Mesodermal cell (in vitro differentiated cells): ENCODE data around the gene DAAM1.

ENCODE experiments used
- H3K27ac ChIP-seq: 2 replicates; pipeline ENCODE4 v1.7.0; 2013; ENCODE audit warnings: mild to moderate bottlenecking, low read depth, low read length, moderate library complexity; ENCODE audit not compliant: severe bottlenecking
- H3K36me3 ChIP-seq: 2 replicates; pipeline ENCODE4 v1.7.1; 2013; ENCODE audit warnings: mild to moderate bottlenecking, low read length, moderate library complexity; ENCODE audit not compliant: control insufficient read depth, insufficient read depth
- H3K4me1 ChIP-seq: one replicate; pipeline ENCODE4 v1.7.1; 2013; ENCODE audit warnings: mild to moderate bottlenecking, low read length; ENCODE audit not compliant: insufficient read depth, control insufficient read depth, poor library complexity, severe bottlenecking
- H3K4me3 ChIP-seq: 2 replicates; pipeline ENCODE4 v1.7.0; 2013; ENCODE audit warnings: low read length, control low read depth, mild to moderate bottlenecking; ENCODE audit not compliant: insufficient read depth, poor library complexity, severe bottlenecking; ENCODE audit errors: extremely low read depth
- H3K9me3 ChIP-seq: 2 replicates; pipeline ENCODE4 v1.7.1; 2013; ENCODE audit warnings: mild to moderate bottlenecking, low read length, moderate library complexity; ENCODE audit not compliant: control insufficient read depth
- WGBS, 2 experiments: methylation state at CpG; one replicate each; pipeline ENCODE4 v1.1.5; 2013; ENCODE audit warnings: missing lambda C conversion rate in 2 of 2; ENCODE audit not compliant: insufficient coverage in 2 of 2; 5-methylcytosine and 5-hydroxymethylcytosine counted together

The DAAM1 gene

DNA sequence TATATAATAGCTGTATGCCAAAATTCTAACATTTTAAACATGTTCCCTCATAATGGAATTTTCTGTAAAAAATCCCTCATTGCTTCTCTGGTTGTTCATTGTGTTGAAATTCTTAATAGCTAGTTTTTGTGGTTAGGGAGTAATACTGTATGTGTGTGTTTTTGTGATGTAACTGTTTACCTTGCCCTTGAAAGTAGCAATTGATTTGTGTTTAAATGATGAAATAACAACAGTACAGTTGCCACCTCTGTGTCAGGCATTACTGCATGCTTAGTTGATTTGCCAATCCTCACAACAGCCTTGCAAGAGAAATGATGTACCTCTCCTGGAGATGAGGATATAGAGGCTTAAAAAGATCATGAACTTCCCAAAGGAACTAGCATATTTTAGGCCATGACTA lies 94.9 kb downstream of the DAAM1 start:
- Histone ChIP-seq H3K9me3 (peaks cover 6% of the 10 kb centered on the region), H3K27ac (no peak overlapping the region), H3K36me3 (no peaks in the 10 kb centered on the region), H3K4me1 (peaks cover 3% of the 10 kb centered on the region), H3K4me3 (no peak overlapping the region)

DNA sequence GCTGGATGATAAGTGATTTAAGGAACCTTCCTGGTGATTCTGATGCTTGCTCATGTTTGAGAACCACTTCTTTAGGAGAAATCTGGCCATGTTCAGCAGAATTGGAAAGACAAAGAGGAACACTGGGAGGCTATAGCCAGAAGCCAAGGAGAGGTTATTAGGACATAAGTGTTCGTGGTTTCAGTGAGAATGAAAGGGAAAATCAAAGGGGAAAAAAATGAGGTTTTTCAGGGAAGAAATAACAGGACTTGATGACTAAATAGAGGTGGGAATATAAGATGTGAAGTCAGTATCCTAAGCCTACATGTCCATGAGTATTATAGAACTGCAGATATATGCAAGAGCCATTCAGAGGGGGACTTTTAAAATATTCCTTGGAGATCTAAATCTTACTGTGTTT lies 95.6 kb downstream of the DAAM1 start:
- Histone ChIP-seq H3K4me1 (no peaks in the 10 kb centered on the region), H3K27ac (no peak overlapping the region), H3K9me3 (peaks cover 6% of the 10 kb centered on the region), H3K4me3 (no peak overlapping the region), H3K36me3 (no peaks in the 10 kb centered on the region)
- 89 to 100% methylated on average over 1 of the region's 1 CpG for WGBS, 2 experiments

DNA sequence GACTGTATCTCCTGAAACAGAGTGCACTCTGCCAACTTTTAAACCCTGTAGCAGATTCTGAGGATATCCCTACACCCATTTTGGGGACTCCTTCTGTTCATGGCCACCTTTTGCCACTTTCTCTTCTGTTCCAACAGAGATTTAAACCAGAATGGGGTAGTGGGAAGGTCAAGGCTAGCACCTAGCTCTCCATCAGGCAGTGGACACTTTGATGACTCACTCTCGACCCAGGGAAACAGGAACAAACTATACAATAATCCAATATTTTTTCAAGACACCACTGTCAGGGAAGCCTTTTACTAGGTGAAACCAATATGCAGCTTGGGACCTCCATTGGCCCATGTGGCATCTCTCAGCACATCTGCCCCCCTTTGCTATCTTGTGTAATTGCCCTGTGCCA lies 103.6 kb downstream of the DAAM1 start:
- no peak overlapping the region for H3K27ac ChIP-seq

DNA sequence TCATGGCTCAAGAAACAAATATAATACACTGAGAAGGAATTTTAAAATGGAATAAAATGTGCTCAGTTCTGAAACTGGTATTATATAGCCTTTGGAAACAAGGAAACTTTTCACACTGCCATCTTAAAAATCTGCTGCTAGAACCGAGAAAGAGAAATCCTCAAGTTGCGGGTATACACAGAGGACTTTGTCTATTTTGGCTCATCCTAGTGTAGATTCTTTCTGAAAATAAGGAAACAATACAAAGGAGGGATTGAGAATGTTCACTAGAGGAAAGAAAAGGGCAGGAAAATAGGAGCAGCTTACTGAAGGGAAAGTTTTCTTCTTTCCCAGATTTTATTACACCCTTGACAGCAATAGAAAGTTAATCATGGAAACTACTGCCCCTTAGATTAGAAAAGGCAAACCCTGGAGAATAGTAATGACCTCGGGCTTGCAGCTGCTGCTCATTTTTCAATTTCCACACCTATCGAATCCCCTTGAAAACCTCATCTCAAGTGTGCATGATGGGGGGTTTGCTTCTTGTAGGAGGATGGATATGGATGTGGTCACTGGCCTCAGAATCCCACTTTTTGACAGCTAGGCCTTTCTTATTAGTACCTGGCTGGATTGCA lies 104.6 kb downstream of the DAAM1 start:
- no peak overlapping the region for H3K4me3 ChIP-seq
- peaks cover 15% of the 10 kb centered on the region for H3K36me3 ChIP-seq
- no peak overlapping the region for H3K27ac ChIP-seq
- 100% methylated on average over 1 to 2 of the region's 4 CpGs for WGBS, 2 experiments
- no peaks in the 10 kb centered on the region for H3K9me3 ChIP-seq
- H3K4me1 ChIP-seq: peaks cover 23% of the 10 kb centered on the region

More for the DNA sequence above, 103.6 kb downstream of the DAAM1 start:
- Histone ChIP-seq H3K4me3 (no peak overlapping the region), H3K4me1 (peaks cover 23% of the 10 kb centered on the region), H3K9me3 (no peaks in the 10 kb centered on the region), H3K36me3 (peaks cover 15% of the 10 kb centered on the region)
- 100% methylated on average over 1 of the region's 1 CpG for WGBS, 2 experiments

DNA sequence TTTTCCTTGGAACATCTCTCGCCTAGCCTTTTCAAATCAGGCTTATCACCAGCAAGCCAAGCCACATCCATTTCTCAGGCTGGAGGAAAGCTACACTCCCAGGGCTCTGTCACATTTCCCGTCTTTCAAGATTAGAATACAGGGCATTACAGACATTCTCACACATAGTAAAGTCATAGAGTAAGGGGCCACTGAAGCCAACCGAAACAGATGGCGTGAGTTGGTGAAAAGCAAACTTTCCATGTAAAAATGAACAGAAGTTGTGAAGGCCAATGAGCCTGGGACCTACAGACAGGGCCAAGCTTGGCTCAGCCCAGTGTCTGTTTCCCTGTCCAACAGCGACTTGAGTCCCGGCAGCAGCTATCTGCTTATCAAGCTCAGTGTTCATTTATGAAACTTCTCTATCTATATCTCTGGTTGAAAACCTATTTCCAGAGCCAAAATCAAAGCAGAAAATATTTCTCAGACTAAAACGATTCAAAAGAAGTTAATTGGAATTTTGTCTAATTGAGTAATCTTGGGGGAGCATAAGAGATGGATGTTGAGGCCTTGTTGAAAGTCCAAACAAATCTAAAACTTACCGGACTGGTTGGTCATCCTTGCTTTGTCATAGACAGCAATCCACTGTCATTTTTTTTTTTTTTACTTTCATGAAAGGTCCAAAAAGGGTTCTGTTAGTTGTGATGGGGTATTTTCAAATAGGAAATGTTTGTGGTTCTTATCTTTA lies 105.6 kb downstream of the DAAM1 start:
- 89 to 90% methylated on average over 4 to 5 of the region's 8 CpGs for WGBS, 2 experiments
- no peak overlapping the region for H3K4me3 ChIP-seq
- H3K36me3 ChIP-seq: peaks cover 15% of the 10 kb centered on the region
- H3K9me3 ChIP-seq: no peaks in the 10 kb centered on the region
- H3K27ac ChIP-seq: peak overlapping the region; percentile 39
- peaks cover 23% of the 10 kb centered on the region for H3K4me1 ChIP-seq

DNA sequence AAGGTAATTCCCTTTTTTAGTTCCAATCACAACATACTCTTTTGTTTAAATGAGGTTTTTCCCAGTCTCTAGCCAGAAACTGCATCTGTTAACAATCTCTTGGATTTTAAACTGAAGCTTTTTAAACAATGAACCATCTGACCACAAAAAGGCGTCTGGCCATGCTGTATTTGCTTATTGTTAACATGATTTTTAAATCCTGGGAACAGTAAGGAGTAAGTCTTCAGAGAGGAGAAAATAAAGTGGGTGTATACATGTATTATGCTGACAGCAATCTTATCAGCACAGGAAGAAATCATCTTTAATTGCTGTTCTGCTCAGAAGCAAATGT lies 106.2 kb downstream of the DAAM1 start:
- 83% methylated on average over 1 of the region's 1 CpG; no CpG with 5 or more reads in 1 of the 2 experiments for WGBS, 2 experiments

DNA sequence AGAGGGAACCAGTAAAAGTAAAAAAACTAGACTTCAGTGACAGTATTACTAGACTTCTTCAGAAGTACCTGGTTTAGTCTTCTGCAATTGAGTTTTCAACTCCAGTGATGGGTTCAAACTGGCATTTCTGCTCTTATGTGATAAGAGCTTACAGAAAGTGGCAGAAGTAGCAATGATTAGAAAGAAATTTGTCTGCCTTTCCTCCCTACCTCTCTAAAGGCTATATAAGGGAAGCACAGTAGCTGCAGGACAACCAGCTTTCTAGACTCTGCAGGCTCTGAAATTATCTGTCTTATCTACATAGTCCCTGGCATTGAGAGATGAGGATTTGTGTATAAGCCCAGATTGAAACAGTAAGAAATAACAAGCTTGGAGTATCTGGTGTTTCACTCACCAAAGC lies 107.5 kb downstream of the DAAM1 start:
- Histone ChIP-seq H3K36me3 (peaks cover 15% of the 10 kb centered on the region), H3K27ac (no peak overlapping the region), H3K9me3 (no peaks in the 10 kb centered on the region), H3K4me3 (no peak overlapping the region), H3K4me1 (peaks cover 23% of the 10 kb centered on the region)

More for the DNA sequence above, 106.2 kb downstream of the DAAM1 start:
- H3K36me3 ChIP-seq: peaks cover 15% of the 10 kb centered on the region
- peaks cover 23% of the 10 kb centered on the region for H3K4me1 ChIP-seq
- H3K27ac ChIP-seq: peak overlapping the region; percentile 39
- H3K4me3 ChIP-seq: no peak overlapping the region
- H3K9me3 ChIP-seq: no peaks in the 10 kb centered on the region

DNA sequence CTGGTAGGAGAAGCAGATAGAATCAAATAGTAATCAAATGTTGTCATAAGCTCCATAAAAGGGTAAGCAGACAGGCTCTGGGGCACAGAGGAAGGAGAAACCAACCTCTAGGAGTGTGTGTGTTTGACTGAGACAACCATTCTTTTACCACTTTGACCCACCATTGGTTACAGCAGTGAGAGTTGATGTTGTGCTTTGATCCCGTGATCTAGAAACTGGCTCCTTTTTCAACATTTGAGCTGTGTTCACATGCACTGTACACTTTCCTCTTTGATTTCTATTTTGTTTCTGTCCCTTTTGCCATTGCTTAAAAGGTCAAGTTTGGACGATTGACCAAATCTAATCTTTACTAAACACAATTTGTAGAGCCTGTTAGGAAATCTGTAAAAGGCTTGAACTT lies 108.0 kb downstream of the DAAM1 start:
- 86% methylated on average over 1 of the region's 2 CpGs; no CpG with 5 or more reads in 1 of the 2 experiments for WGBS, 2 experiments
- Histone ChIP-seq H3K4me3 (no peak overlapping the region), H3K27ac (no peak overlapping the region), H3K9me3 (no peaks in the 10 kb centered on the region), H3K4me1 (peaks cover 23% of the 10 kb centered on the region), H3K36me3 (peaks cover 10% of the 10 kb centered on the region)

DNA sequence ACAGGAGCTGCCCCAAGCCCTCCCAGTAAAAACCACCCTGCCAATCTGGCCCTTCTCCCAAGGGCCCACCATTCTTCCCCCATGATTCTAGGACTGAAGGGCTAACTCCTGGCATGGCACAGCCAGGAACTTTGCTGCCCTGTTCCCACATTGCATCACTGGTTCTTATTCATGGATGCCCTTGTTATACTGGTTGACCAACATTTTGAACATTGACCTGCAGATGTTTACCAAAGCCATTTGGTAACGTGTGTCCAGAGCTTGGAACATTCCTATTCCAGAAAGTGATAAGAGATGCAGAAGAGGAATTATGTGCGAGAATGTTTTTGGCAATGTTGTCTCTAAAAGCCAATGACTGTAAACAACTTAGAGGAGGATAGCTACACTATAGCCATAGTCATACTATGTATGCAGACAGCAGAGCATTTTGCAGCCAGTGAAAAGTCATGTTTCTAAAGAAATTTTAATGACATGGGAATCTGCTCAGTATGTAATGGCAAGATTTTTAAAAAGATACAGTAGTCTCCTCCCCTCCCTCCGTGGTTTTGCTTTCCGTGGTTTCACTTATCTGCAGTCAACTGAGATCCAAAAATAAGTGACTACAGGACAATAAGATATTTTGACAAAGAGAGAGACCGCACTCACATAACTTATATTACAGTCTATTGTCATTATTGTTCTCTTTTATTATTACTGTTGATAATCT lies 108.8 kb downstream of the DAAM1 start:
- peaks cover 23% of the 10 kb centered on the region for H3K4me1 ChIP-seq
- no peak overlapping the region for H3K27ac ChIP-seq
- 100% methylated on average over 1 to 2 of the region's 5 CpGs for WGBS, 2 experiments
- peaks cover 2% of the 10 kb centered on the region for H3K36me3 ChIP-seq
- H3K4me3 ChIP-seq: no peak overlapping the region
- no peaks in the 10 kb centered on the region for H3K9me3 ChIP-seq

DNA sequence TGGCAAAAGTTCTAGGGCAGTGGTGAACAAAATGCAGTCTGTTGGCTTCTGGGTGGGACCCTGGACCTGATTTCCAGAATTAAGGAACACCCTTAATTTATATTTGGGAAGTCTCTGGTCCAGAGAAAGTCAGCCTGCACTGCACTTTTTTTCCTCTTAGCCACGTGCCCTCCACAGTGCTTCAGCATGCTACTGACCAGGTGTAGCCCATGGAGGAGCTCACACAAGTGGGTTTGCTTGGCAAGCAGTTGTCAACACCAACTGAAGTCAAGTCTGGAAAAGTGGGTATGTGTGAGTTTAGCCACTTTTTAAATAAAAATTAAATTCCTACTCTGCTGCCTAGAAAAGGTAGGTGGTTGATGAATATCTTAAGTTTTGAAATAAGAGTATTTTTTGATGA lies 111.3 kb downstream of the DAAM1 start:
- H3K36me3 ChIP-seq: no peaks in the 10 kb centered on the region
- no peak overlapping the region for H3K4me3 ChIP-seq
- H3K4me1 ChIP-seq: peaks cover 13% of the 10 kb centered on the region
- no peak overlapping the region for H3K27ac ChIP-seq
- H3K9me3 ChIP-seq: no peaks in the 10 kb centered on the region
- WGBS, 2 experiments: 90% methylated on average over 1 of the region's 1 CpG; no CpG with 5 or more reads in 1 of the 2 experiments

DNA sequence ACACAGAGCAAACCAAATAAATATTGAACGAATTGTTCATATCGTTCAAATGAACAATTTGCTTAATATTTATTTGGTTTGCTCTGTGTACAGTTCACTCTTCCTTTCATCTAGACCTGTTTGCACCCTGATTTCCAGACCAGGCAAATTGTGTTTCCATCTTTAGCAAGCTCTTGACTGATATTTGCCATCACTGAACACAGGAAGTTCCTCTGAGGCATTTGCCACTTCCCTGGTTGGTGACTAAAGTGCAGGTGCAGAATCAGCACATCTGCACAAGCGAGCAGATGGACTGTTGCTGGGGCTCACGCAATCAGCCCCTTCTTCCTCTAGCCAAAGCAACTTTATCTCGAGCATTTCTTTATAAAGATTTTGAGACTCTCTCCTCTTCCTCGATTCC lies 112.9 kb downstream of the DAAM1 start:
- H3K27ac ChIP-seq: no peak overlapping the region
- 88 to 96% methylated on average over 3 to 4 of the region's 6 CpGs for WGBS, 2 experiments
- H3K9me3 ChIP-seq: no peaks in the 10 kb centered on the region
- peaks cover 15% of the 10 kb centered on the region for H3K4me1 ChIP-seq
- no peaks in the 10 kb centered on the region for H3K36me3 ChIP-seq
- H3K4me3 ChIP-seq: no peak overlapping the region
